Measurements from ENCODE around the gene ZGPAT.

The ZGPAT gene

DNA sequence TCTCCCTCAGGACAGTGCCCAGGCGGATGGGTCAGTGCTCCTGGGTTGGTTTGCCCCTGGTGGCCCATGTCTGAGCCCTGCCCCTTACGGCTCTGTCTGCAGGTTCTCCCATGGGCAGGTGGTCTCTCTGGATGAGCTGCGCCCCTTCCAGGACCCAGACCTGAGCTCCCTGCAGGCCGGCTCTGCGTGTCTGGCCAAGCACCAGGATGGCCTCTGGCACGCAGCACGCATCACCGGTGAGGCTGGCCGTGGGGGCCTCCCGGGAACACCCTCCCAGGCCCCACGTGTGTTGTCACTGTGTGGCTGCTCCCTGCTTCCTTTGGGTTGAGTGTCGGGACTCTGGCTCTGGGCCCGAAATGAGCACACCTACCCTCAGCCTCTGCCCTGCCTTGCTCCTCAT lies 25.3 kb downstream of the ZGPAT start:
- no peak for DNase-seq (ENCODE audit: low read depth in 1 of 2, low spot score in 1 of 2)

DNA sequence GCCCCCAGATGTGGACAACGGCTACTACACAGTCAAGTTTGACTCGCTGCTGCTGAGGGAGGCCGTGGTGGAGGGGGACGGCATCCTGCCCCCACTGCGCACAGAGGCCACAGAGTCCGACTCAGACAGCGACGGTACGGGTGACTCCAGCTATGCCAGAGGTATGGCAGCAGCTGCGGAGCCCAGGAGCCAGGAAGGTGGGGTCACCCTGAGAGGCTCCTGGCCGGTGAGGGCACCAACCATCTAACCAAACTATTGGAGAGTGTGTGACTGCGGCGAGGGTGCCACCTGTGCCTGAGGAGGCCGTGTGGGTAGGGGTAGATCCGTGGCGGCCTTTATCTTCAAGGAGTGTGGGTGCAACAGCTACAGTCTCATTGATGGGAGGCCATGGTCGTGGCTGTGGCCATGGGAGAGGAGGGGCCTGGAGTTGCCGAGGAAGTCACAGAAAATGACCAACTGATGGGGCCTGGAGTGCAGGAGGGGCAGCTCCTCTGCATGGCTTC lies 25.8 kb downstream of the ZGPAT start:
- no peak for DNase-seq (ENCODE audit: low read depth in 1 of 2, low spot score in 1 of 2)

DNA sequence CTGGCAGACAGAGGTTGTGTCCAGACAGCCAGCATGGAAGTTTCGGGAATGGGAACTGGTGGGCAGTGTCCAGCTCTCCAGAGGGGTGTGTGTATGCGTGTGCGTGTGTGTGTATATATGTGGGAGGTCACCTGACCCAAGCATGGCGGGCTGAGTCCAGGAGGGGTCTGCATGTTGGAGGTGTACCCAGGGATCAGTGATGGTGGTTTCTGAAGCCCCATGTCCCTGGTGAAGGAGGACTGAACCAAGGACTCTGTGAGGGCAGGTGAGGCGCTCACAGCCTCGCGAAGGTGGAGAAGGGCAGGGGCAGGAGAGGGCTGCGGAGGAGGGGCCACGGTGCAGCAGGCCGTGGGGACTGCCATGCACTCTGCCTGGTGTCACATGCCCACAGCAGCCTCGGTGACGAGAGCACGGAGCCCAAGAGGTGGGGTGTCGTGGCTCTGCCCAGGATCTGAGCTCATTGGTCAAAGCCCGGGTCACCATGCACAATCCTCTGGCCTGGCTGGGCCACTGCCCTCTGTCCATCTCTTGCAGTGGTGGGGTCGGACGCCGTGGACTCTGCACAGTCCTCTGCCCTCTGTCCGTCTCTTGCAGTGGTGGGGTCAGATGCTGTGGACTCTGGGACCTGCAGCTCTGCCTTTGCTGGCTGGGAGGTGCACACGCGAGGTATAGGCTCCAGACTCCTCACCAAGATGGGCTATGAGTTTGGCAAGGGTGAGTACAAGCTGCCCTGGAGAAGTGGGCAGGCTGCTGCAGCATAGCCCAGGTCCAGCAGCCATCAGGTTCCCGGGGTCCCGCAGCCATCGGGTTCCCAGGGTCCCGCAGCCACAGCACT lies 26.5 kb downstream of the ZGPAT start:
- no peak for DNase-seq (ENCODE audit: low read depth in 1 of 2, low spot score in 1 of 2)

DNA sequence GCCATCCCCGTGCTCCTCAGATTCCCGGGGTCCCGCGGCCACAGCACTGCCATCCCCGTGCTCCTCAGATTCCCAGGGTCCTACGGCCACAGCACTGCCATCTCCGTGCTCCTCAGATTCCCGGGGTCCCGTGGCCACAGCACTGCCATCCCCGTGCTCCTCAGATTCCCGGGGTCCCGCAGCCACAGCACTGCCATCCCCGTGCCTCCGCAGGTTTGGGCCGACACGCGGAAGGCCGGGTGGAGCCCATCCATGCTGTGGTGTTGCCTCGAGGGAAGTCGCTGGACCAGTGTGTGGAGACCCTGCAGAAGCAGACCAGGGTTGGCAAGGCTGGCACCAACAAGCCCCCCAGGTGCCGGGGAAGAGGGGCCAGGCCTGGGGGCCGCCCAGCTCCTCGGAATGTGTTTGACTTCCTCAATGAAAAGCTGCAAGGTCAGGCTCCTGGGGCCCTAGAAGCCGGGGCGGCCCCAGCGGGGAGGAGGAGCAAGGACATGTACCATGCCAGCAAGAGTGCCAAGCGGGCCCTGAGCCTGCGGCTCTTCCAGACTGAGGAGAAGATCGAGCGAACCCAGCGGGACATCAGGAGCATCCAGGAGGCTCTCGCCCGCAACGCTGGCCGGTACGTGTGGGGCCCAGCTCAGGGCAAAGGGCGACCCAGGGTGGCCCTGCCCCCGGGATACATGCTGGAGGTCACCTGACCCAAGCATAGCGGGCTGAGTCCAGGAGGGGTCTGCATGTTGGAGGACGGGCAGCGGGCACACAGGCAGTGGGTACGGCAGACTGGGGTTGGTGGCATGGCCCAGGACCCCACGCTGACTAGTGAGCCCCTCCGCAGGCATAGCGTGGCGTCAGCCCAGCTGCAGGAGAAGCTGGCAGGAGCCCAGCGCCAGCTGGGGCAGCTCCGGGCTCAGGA lies 27.4 kb downstream of the ZGPAT start:
- DNase-seq (ENCODE audit: low read depth in 1 of 2, low spot score in 1 of 2) = no peak

DNA sequence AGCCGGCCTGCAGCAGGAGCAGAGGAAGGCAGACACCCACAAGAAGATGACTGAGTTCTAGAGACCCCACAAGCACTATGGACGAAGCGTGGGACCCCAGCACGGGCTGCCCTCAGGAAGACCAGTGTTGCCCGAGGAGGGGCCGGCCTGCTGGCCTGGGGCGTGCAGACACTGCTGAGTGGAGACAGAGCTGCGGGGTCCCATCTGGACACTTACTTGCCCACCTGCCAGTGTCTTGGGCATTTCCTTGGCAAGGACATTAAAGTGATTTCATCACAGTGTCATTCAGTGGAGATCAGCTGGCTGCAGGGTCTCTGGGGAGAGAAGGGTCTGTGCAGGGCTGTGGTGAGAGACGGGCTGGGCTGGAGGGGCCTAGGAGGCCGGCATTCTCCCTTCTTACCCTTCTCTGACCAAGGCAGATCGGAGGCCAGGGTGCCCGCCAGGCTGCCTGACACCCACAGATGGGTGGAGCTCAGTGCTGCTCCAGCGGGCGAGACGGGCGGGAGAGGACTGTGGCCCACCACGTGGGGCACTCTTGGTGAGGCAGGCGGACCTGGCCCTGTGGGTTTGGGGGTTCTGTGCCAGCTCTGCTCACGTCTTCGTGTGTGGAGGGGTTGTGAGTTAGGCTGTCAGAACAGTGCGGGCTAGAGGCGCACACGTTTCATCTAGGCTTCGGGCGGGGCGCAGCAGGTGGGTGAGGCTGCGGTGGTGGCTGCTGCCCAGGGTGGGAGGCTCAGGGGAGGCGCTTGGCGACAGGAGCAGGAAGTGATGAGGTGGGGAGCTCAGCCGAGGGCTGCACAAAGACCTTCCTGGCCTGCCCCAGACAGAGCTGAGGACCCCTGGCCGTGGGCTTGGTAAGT lies 28.2 kb downstream of the ZGPAT start, which contains the start of gene LIME1:
Gene LIME1, plus strand, starts transcription at position 806 of the 860 bp plus-strand sequence. CDS start 886 bp downstream, outside the sequence.
- peak in 1 of 2 donors; percentile 53 for DNase-seq (ENCODE audit: low read depth in 1 of 2, low spot score in 1 of 2)

DNA sequence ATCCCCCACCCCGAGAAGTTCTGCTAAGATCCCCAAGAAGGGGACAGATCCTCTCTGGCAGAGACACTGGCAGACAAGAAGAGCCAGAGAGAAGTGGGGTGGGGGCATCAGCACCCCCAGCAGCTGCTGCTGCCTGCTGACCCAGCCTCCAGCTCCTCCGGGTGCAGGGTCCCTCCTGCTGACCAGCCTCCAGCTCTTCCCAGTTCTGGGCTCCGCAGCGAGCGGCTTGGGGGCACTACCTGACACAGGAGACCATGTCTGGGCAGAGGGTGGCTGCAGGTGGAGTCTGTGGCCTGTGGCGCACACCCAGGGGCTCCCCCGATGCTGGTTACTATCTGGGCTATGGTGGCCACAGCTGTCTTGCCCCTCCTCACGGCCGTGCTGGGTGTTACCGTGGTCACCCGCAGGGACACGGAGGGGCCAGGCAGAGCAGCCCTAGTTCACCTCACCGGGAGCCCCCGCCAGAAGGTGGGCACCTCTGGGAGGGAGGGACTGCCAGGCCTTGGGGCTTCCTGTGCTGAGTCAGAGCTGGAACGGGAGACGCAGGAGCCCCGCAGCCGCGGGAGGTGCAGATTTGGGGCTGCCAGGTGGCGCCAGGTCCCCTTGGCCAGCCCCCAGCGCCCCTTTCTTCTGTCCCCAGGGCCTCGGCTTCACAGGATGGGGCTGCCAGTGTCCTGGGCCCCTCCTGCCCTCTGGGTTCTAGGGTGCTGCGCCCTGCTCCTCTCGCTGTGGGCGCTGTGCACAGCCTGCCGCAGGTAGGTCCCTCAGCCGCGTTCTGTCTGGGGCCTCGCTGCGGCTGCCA lies 29.3 kb downstream of the ZGPAT start:
- DNase-seq (ENCODE audit: low read depth in 1 of 2, low spot score in 1 of 2) = no peak

DNA sequence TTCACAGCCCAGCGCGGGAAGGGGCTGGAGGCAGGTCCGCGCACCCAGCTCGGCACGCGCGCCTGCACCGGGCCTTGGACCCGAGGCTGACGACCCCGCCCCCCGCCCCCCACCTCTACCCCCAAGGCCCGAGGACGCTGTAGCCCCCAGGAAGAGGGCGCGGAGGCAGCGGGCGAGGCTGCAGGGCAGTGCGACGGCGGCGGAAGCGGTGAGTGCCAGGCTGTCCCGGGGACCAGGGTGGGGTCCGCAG lies 29.8 kb downstream of the ZGPAT start:
- no peak for DNase-seq (ENCODE audit: low read depth in 1 of 2, low spot score in 1 of 2)

DNA sequence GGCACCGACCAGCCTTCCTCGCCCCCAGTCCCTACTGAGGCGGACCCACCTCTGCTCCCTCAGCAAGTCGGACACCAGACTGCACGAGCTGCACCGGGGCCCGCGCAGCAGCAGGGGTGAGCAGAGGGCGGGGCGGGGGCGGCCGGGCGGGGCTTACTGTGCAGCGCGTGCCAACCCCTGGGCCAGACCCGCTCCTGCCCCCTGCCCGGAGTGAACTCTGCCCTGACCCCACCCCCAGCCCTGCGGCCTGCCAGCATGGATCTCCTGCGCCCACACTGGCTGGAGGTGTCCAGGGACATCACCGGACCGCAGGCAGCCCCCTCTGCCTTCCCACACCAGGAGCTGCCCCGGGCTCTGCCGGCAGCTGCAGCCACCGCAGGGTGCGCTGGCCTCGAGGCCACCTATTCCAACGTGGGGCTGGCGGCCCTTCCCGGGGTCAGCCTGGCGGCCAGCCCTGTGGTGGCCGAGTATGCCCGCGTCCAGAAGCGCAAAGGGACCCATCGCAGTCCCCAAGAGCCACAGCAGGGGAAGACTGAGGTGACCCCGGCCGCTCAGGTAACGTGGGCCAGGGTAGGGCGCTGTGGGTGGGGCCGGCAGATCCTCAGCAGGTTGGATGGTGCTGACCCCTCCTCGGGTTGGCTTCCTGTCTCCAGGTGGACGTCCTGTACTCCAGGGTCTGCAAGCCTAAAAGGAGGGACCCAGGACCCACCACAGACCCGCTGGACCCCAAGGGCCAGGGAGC lies 30.3 kb downstream of the ZGPAT start:
- DNase-seq (ENCODE audit: low read depth in 1 of 2, low spot score in 1 of 2) = no peak

DNA sequence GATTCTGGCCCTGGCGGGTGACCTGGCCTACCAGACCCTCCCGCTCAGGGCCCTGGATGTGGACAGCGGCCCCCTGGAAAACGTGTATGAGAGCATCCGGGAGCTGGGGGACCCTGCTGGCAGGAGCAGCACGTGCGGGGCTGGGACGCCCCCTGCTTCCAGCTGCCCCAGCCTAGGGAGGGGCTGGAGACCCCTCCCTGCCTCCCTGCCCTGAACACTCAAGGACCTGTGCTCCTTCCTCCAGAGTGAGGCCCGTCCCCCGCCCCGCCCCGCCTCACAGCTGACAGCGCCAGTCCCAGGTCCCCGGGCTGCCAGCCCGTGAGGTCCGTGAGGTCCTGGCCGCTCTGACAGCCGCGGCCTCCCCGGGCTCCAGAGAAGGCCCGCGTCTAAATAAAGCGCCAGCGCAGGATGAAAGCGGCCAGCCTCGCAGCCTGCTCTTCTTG lies 30.9 kb downstream of the ZGPAT start:
- DNase-seq (ENCODE audit: low read depth in 1 of 2, low spot score in 1 of 2) = no peak

DNA sequence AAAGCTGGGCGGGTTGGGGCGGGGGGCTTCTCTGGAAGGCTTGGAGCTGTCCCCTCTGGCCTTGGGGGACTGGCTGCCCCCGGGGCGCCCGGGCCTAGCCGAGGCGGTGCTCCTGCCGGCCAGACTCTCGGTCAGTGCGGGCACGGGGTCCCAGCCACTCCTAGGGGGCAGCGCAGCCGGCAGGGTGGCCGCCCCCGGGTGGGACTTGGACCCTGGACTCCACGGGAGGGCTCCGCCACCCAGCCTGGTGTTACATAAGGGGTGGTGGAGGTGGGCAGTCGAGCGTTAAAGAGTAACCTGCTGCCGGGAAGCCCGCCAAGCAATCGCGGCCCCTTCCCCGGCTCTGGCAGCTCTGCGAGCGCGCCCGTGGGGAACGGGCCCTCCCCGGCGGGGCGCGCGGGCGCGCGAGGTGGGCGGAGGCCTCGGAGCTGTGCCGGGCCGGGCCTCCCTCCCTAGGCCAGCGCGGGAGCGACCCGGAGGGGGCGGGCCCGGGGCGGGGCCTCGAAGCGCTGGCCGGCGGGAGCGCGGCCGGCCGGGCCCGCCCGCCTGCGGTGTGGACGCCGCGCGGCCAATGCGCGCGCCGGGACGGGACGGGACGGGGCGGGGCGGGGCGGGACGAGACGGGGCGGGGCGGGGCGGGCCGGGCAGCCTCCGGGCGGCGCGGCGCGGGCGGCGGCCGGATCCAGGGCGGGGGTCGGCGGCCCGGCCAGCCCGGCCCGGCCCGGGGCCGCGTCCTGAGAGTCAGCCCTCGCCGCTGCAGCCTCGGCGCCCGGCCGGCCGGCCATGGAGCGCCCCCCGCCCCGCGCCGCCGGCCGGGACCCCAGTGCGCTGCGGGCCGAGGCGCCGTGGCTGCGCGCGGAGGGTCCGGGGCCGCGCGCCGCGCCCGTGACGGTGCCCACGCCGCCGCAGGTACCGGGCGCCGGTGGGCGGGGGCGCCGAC lies 31.6 kb downstream of the ZGPAT start, which contains the start of gene SLC2A4RG:
Gene SLC2A4RG, plus strand, starts transcription at position 647 of the 940 bp plus-strand sequence. Its CDS starts 137 bp downstream, at position 784.
- DNase-seq (ENCODE audit: low read depth in 1 of 2, low spot score in 1 of 2) = peak in 1 of 2 donors; percentile 41

DNA sequence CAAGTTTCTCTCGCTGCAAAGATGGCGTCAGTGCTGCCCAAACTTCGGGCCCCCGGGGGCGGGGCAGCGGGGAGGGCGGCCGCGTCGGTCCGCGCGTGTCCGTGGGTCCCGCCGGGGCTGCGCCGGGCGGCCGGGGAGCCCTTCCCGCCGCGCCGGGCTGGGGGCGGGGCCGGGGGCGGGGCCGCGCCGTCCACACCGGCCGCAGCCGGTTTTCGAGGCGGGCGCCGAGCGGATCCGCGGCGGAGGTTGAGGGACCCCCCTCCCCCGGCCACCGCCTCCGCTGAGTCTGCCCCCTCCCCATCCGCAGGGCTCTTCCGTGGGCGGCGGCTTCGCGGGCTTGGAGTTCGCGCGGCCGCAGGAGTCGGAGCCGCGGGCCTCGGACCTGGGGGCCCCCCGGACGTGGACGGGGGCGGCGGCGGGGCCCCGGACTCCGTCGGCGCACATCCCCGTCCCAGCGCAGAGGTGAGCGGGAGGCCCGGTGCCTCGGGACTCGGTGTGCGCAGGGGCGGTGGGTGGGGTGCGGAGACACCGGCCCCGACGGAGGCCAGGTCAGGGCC lies 32.3 kb downstream of the ZGPAT start:
- no peak for DNase-seq (ENCODE audit: low read depth in 1 of 2, low spot score in 1 of 2)

DNA sequence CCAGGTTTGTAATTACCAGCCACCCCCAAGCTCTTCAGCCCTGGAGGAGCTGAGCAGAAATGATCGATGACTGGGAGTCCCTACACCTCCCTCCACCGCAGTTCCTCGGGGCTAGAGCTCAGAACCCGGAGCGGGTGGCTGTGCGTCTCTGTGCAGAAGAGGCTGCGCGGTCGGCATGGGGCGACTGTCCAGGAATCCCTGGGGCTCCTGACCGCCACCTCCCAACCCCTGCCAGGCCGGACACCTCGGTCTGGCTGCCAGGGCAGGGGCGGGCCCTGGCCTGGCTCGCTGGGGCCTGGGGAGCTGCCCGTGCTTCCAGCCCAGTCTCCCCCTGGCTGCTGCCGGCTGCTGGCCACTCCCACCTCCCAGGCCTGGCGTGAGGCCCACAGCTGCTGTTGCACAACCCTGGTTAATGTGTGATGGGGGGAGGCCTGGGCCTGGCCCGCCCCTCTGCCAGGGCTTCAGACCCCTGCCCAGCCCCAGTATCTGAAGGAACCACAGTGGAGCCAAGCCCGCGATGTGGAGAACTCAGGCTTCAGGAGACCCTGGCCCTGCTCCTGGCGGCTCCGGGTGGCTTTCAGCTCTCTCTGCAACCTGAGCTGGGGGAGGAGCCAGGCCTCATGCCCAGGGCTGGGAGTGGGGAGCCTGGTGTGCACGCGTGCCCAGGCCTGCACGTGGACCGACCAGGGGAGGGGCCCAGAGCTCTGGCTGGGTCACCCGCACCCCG lies 33.0 kb downstream of the ZGPAT start:
- DNase-seq (ENCODE audit: low read depth in 1 of 2, low spot score in 1 of 2) = no peak

DNA sequence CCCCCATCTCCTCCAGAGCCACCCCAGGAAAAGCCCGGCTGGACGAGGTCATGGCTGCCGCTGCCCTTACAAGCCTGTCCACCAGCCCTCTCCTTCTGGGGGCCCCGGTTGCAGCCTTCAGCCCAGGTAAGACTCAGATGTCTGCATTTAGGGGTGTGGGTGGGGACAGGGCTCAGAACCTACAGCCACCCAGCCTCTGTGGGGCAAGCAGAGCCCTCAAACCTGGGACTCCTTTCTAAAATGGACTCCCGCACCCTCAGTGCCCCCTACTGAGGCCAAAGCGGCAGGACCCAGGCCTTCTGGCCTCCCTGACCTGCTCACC lies 33.5 kb downstream of the ZGPAT start:
- DNase-seq (ENCODE audit: low read depth in 1 of 2, low spot score in 1 of 2) = no peak

DNA sequence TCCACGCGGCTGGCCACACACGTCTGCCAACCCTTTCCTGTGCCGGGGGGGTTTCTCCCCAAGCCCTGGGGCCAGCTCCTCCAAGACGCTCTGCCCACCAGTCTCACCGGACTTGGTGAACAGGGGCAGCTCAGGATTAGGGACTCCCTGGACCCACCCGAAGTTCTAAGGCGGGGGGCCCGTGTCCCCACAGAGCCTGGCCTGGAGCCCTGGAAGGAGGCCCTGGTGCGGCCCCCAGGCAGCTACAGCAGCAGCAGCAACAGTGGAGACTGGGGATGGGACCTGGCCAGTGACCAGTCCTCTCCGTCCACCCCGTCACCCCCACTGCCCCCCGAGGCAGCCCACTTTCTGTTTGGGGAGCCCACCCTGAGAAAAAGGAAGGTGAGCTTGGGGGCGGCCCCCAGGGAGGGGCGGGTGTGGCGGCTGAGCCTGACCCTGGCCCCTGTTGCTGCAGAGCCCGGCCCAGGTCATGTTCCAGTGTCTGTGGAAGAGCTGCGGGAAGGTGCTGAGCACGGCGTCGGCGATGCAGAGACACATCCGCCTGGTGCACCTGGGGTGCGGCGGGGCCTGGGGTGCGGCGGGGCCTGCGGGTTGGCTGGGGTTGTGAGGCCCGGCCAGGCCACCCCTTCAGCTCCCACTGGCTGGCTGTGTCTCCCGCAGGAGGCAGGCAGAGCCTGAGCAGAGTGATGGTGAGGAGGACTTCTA lies 34.0 kb downstream of the ZGPAT start:
- DNase-seq (ENCODE audit: low read depth in 1 of 2, low spot score in 1 of 2) = no peak

DNA sequence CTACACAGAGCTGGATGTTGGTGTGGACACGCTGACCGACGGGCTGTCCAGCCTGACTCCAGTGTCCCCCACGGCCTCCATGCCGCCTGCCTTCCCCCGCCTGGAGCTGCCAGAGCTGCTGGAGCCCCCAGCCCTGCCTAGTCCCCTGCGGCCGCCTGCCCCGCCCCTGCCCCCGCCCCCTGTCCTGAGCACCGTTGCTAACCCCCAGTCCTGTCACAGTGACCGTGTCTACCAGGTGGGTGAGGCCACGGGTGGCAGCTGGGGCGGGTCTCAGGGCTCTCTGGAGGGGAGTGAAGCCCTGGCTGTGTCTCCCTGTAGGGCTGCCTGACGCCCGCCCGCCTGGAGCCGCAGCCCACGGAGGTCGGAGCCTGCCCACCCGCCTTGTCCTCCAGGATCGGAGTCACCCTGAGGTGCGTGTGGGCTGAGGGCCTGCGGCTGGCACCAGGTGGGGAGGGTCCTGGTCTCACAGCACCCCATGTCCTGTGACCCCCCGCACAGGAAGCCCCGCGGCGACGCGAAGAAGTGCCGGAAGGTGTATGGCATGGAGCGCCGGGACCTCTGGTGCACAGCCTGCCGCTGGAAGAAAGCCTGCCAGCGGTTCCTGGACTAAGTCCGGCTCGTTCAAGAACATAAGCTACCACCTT lies 34.7 kb downstream of the ZGPAT start:
- DNase-seq (ENCODE audit: low read depth in 1 of 2, low spot score in 1 of 2) = no peak

DNA sequence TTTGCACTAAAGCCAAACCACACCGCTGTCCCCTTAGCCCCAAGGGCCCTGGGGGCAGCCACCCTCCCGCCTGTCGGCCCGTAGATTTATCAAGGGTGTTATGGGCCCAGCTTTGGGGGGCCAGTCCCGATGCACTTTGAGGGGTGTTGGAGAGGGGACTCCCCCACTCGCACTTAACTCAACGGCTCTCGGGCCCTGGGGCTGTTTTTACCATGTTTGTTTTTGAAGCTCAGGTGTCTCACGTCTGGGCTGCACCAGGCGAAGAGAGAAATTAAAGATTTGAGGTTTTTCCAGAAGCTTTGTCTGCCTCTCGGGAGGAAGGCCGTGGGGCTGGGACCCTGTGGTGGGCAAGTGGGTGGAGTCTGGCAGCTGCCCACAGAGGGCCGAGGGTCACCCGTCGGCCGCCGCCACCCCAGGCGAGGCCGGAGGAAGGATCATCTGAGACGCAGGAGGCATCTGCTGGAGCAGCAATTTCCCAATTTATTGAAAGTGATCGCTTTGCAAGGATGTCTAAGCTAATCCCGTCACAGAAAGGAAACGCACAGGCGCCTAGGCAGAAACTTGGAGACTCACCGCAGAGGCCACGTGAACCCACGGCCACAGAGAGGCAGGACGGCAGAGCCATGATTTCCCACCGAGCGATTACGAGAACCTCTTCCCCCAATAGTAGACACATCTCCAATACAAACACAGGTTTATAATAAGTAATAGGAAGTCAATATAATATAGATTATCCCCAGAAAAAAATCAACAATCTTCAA lies 35.6 kb downstream of the ZGPAT start:
- no peak for DNase-seq (ENCODE audit: low read depth in 1 of 2, low spot score in 1 of 2)

Data from stimulated activated CD4-positive, alpha-beta T cell treated with anti-CD3 and anti-CD28 coated beads, Interleukin-15, amount 100 ng/mL, for 1 hour (primary cell).